Mammary epithelial cell (primary cell): Measurements from ENCODE around the gene RECQL.

Experiments used
- EZH2 ChIP-seq: IDR thresholded peaks from 2 replicates; pipeline ENCODE4 v1.6.1; 2012; ENCODE audit warnings: low read length, inconsistent platforms, borderline replicate concordance
- TF ChIP-seq, protein P1 (sequence below), 2 donors: IDR thresholded peaks in 1 of 2; conservative IDR thresholded peaks in 1 of 2; 2 replicates each; pipeline ENCODE4 v1.5.1; 2011 to 2012; ENCODE audit warnings: inconsistent platforms in 2 of 2, low read length in 2 of 2, mild to moderate bottlenecking in 2 of 2, control low read depth in 1 of 2, low read depth in 1 of 2; ENCODE audit not compliant: insufficient read depth in 1 of 2; ENCODE audit errors: extremely low read depth in 1 of 2

- TF ChIP-seq, protein P1, sequence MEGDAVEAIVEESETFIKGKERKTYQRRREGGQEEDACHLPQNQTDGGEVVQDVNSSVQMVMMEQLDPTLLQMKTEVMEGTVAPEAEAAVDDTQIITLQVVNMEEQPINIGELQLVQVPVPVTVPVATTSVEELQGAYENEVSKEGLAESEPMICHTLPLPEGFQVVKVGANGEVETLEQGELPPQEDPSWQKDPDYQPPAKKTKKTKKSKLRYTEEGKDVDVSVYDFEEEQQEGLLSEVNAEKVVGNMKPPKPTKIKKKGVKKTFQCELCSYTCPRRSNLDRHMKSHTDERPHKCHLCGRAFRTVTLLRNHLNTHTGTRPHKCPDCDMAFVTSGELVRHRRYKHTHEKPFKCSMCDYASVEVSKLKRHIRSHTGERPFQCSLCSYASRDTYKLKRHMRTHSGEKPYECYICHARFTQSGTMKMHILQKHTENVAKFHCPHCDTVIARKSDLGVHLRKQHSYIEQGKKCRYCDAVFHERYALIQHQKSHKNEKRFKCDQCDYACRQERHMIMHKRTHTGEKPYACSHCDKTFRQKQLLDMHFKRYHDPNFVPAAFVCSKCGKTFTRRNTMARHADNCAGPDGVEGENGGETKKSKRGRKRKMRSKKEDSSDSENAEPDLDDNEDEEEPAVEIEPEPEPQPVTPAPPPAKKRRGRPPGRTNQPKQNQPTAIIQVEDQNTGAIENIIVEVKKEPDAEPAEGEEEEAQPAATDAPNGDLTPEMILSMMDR (conservative IDR thresholded peaks at IDR 0.05 in 1 of 2, IDR thresholded peaks at IDR 0.05 in 1 of 2; ENCODE audit: extremely low read depth in 1 of 2, insufficient read depth in 1 of 2, low read depth in 1 of 2, low read length in 2 of 2), result no peak
- no peak for TF ChIP-seq EZH2
Measured at GRCh38 chr12:21475552-21475951, 25.9 kb downstream of the RECQL start.
